Body of pancreas (tissue), 4 donors: ENCODE data around the gene CAMK2D.

ENCODE experiments used
- POLR2A ChIP-seq, 3 donors: fragments of 450-650 bp; IDR thresholded peaks; one replicate each; pipeline ENCODE4 v1.6.1; 2016; ENCODE audit warnings: antibody characterized with exemption in 3 of 3, mild to moderate bottlenecking in 2 of 3
- TF ChIP-seq, protein P1 (sequence below), 7 experiments: fragments of 450-650 bp in 4 of 7; fragments of 200-600 bp in 3 of 7; sonication (generic) in 3 of 7; IDR thresholded peaks; one replicate each; pipeline ENCODE4 v1.5.1; 2016 to 2019; ENCODE audit warnings: antibody characterized with exemption in 7 of 7

DNA sequence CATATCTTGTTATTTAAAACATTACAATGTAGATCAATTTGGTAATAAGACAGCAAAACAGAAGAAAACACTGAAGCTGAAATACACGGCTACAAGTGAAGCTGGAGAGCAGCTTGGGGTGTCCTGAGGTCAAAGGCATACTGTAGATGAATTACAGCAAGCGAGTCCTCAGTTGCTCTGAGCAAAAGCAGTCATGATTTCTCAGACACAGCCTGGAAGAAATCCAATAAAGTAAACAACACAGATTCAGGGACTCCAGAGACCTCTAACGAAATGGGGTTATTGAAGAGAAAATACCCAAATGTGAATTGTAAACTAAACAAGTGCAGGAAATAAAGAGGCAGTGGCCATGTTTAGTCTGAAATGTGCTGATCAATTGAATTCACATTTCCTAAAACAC, 324.4 kb downstream of the CAMK2D start:
- no peak for TF ChIP-seq POLR2A (IDR thresholded peaks at IDR 0.05)
- TF ChIP-seq, protein P1, sequence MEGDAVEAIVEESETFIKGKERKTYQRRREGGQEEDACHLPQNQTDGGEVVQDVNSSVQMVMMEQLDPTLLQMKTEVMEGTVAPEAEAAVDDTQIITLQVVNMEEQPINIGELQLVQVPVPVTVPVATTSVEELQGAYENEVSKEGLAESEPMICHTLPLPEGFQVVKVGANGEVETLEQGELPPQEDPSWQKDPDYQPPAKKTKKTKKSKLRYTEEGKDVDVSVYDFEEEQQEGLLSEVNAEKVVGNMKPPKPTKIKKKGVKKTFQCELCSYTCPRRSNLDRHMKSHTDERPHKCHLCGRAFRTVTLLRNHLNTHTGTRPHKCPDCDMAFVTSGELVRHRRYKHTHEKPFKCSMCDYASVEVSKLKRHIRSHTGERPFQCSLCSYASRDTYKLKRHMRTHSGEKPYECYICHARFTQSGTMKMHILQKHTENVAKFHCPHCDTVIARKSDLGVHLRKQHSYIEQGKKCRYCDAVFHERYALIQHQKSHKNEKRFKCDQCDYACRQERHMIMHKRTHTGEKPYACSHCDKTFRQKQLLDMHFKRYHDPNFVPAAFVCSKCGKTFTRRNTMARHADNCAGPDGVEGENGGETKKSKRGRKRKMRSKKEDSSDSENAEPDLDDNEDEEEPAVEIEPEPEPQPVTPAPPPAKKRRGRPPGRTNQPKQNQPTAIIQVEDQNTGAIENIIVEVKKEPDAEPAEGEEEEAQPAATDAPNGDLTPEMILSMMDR (IDR thresholded peaks at IDR 0.05), result no peak
